GM19240 (cell line): ENCODE measurements around the gene LSAMP.
"Not testable (repeated sequence)": the region's sequence is repeated elsewhere in the genome, so short reads cannot be mapped to it uniquely, and the experiment has no call there.

ENCODE experiments used
- DNase-seq: peaks from one replicate; pipeline ENCODE4 v3.0.0; 2011; ENCODE audit warnings: low spot score; ENCODE audit not compliant: insufficient read length

The LSAMP gene

DNA sequence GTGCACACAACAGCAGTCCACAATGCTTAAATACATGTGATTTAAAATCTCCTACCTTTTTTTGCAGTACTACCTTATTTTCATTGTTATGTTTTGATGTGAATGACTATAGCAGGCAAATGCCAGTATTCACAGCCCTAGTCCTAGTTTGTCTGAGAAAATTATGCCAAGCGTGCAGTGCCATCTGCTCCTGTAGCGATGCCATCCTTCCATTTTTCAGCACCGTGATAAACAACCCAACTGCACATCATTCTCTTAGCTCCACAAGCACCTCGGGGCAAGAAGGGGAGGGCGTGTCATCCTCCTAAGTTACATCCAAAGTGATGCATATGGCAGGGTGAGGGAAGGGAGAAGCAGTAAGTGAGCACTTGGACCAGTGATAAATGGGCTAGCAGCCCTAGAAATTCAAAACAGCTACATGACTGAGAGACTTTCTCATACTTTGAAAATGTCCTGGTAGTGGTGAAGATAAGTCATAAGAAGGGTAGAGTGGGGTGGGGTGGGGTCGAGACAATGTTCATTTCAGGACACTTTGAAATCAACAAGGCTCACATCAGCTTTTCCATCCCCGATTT lies 198.8 kb downstream of the LSAMP start:
- no peak for DNase-seq

DNA sequence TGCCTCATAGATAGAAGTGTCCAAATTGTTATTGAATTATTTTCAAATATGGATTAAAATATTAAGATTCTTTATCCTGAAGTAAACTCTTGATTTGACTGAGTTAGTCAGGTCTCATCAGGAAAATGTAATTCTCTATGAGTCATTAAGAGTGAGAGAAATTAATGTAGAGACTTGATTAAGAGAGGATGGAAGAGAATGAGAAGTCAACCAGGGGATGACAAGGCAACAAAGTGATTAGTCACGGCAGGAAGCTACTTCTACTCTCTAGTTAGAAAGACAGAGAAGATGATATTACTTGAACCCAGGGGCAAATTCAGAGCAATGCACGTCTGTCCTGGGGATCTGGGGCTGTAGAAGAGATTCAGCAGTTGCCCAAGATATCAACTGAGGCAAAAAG lies 202.5 kb downstream of the LSAMP start:
- no peak for DNase-seq

DNA sequence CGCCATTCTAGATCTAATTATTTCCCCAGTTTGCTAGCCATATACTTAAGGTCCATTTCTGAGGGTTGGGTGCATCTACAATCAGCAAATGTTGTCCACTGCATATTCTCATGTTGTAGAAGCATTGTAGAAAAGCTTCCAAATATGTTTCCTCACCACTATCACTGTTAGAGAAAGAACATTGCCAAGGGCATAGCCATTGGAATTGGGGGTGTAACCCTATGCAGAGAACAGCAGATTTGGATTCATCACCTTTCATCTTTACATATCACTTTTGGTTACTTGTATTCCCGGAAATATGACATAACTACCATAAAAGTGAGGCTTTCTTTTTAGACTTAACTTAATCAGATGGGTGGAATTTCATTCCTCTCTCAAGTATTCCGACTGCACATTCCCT lies 203.6 kb downstream of the LSAMP start:
- no peak for DNase-seq

DNA sequence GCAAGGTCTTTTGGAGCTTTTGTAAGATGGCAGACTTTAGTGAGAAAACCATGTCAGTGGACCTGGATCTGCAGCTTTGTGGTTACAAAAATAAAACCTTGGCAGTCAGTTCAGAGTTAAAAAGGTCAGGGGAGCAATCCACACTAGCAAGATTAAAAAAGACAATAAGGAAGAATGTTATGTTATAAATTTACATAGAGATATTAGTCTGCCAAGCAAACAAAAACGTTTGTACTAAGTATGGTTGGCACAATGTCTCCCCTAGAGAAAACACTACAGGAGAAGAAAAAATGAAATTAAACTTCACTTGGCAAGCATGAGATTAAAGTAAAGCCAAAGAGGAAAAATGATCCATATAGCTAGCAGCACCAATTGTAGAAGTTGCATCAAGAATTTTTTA lies 205.0 kb downstream of the LSAMP start:
- no peak for DNase-seq

DNA sequence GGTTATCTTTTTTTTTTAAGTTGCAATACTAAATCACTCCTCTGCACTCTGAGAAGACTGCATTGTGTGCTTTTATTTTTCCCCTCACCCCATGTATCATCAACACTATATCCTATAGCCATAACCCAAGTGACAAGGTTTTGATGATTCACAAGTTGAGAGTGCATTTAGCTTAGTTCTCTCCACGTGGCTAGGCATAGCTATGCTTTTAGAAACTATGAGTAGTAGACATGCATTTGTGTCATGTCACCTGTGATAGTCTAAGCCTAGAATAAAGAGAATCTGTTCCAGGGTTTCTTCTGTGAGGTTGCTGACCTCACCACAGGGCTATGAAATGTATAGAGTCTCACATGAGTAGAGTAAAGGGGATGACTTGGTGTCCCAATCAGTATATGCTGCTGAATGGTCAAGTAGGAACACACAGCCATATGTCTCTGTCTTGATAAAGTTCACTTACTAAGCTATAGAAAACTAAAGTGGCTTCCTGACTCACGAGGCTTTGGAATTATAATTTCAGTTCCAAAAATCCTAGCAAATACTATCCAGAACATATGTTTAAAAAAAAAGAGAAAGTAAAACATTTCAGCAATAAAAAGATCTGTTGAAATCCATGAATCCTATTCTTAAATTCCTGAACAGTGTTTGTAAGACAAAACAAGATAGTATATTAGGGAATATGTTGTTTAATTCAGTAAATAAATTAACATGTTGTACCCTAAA lies 206.3 kb downstream of the LSAMP start:
- DNase-seq = no peak

DNA sequence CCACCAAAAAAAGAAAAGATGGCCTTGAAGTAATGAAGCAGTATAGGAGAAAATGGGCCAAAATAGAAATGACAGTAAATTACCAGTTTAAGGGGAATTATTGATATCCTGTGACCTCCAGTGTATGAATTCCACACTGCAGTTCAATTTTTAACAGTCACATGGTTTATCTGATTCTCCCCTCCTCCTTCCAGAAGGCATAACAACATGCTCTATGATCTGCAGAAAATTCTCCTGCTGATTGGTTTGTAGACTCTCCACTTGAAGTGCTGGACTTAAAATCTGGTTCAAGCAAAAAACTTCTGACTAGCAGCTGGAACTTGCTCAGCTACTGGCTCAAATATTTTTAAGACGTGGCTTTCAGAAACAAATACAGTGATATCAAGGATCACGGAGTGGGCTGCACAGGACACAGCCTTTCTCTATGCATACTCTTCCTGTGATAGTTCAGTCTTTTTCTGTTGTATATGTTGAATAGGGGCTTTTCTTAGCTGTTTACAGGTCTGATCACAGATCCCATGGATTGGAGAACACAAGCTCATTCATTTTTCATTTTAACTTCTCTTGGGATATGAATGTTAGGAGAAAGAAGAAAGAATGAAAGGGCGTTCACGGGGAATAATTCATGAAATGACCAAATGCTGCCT lies 211.5 kb downstream of the LSAMP start:
- no peak for DNase-seq

DNA sequence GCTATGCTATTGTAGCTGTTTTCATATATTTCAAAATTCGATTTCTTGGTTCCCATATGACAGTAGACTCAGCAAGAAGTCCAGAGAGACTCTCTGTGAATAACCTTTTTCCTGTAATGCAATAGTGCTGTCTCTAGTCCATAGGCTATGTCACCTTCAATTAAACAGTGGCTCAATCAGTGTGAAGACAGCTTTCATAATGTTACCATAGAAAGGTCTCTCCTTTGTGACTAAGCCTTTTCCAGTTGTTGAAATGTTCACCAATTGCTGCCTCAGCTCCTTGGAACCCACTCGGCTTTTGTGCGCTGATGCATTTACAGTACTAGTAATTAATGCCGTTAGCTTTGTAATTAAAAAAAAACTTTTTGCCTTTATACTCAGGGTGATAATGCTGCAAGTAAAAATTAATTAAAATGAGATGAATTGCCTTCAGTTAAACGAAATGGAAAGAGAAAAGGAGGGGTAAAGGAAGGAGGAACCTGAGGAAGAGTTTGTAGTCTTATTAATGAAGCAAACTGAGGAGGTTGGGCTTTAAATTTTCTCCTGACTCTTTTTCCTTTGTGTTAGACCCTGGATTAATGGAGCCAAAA lies 214.8 kb downstream of the LSAMP start:
- no peak for DNase-seq

DNA sequence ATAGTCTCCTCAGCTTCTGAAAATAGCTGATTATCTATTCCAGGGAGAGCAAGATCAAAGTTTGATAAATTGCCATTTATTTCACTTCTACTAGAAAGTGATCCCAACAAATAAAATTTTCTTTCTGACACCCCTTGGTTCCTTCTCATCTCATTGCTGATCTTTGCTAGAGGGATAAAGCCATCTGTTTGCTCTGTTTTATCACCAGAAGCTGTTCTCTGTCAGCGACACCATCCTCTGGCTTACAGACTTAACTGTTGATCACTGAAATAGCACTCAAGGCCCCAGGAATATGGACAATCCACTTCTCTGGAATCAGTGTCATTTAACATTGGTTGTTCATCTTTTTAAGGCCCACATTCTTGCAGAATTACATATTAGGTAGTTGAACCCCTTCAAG lies 219.0 kb downstream of the LSAMP start:
- DNase-seq = no peak

DNA sequence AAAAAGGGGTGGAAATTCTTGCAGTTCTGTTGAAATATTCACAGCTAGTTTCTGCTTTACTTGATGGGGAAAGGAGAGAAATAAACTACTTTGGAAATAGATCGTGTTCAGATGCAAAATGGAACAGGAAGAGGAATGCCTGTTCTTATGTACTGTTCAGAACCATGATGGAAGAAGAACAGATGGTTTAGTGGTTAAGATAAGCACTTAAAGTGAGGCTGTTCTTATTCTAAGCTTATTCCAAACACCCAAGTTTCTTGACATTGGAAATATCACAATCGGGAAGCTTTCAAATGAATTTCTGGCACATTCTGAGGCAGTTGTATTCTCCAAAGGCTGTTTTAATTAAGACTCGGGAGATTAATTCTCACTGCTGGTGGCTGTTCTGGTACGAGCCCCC lies 228.5 kb downstream of the LSAMP start:
- no peak for DNase-seq

DNA sequence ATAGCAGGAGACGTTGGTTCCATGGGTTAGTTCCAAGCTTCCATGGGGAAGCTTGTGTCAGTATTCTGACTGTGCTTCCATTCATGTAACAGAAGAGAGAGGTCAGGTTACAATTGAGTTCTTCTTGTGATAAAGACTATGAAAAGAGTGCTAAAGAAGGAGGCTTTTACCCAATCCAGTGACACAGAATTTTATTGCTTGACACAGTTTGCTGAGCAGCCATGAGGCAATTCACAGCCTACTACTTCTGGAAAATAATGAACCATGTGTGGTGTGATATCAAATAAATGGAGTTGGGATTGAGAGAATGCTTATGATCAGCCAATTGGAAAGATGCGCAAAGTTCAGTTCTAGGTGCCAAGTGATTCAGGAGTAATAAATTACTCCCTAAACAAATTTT lies 233.4 kb downstream of the LSAMP start:
- no peak for DNase-seq

DNA sequence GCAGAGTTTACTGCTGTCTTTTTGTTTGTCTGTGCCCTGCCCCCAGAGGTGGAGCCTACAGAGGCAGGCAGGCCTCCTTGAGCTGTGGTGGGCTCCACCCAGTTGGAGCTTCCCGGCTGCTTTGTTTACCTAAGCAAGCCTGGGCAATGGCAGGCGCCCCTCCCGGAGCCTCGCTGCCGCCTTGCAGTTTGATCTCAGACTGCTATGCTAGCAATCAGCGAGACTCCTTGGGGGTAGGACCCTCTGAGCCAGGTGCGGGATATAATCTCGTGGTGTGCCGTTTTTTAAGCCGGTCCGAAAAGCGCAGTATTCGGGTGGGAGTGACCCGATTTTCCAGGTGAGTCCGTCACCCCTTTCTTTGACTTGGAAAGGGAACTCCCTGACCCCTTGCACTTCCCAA lies 236.5 kb downstream of the LSAMP start:
- not testable (repeated sequence) for DNase-seq

DNA sequence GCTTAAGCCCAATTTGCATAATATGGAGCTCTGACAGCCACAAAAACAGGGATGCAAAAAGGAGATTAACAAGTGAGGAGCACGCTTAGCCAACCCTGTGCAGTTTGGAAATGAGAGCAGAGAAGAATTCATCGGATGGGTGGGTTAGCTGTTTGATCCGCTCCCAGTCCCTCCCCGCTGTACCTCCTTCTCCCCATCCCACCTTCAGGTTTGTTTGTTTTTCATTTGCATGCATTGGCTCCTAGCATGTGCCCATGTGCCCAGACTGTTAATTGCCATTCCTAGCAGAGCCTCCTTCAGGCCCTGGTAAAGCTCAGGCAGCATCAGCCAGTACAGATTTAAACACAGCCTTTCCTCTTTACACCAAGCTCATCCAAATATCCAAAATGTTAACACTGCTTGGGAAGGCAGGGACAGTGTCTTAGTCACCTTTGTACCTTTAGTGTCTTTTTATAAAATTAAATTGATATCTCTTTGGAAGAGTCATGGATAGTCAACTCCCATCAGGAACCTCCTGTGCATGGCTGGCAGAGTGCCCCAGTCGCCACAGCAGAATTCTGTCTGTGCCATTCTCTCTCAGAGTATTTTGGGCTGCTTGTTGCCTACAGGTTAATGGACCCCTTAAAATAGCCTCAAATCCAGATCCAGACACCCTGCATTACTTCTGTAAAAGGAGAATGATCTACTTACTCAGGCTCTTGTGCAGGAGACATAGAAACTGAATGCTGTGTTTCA lies 244.2 kb downstream of the LSAMP start:
- DNase-seq = no peak

DNA sequence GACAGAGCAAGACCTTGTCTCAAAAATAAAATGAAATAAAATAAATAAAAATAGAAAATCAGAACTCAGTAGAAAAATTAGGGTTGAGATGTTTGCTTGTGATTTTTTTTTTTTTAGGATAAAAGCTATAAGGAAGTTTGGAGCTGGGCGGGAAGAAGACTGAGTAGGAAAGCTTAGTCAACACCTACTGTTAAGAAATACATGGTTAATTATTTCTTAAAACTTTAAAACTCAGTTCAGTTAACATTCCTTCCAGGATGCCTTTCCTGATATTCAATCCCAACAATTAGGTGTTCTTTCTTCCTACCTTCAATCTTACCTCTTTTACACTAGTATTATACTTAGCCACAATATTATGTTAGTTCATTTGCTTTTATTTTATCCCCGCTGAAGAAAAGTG lies 246.2 kb downstream of the LSAMP start:
- DNase-seq = no peak

DNA sequence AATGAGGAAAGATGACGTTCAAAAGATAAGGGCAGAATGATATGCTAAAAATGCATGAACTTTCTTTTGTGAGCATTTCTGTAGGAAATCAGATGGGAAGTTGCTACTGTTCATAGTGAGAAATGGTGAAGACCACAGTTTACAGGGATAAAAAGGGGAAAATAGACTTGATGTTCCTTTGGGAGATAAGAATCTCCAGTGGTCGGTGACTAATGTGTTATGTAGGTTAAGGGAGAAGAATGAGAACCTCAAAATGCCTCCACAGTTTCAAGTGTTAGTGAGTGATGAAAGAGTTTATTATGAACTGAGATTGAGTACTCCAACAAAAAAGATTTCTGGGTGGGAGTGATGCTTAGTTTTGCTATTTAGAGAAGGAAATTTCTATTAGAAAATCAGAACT lies 247.2 kb downstream of the LSAMP start:
- no peak for DNase-seq

DNA sequence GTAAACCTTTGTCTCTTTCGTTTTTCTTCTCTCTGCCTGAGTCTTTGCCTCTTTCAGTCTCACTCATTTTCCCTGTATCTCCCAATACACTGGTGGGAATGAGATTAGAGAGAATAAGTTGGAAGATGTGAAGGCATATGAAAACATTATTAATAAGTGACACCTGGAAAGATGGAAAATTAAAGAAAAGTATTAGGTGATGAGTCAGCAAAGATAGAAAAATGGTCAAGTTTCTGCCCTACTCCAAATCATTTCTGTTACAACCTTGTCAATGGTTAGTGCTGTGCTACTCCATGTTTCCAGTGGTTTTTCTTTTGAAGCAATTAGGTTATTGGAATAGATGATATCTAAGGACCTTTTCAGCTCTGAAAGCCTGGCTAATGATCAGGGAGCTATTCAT lies 252.8 kb downstream of the LSAMP start:
- no peak for DNase-seq

DNA sequence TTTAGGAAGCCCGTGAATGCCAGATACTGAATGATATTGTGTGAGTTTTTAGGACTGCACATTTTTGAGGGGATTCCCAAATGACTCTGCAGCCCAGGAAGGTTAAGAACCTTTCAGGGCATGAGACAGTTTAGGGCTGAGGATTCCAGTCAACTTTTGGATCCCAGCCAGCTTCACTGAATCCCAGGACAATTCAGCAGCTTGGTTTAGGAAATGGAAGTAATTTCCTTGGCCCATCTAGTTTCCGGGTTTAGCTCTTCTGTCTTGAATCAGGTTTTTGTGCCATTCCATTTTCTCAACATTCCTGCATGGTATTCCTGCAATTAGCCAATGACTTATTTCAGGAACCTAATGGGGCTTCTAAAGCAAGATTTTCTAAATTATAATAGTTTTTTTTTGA lies 253.9 kb downstream of the LSAMP start:
- no peak for DNase-seq

DNA sequence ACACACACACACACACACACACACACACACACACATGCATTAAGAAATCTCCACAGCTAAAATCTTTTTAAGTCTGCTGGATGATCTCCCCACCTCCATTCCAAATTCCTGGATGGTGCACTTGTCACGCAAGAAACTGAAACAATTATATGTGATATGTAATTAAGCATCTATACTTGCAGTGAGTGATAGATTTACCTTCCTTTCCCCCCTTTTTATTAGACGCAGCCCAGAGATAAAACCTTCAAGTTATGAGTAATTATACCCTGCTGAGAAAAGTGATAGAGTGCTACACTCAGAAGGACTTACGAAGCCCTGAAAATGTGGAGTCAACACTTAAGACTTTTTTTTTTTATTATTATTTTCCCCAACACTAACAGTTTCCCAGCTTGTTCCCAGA lies 255.2 kb downstream of the LSAMP start:
- DNase-seq = no peak

DNA sequence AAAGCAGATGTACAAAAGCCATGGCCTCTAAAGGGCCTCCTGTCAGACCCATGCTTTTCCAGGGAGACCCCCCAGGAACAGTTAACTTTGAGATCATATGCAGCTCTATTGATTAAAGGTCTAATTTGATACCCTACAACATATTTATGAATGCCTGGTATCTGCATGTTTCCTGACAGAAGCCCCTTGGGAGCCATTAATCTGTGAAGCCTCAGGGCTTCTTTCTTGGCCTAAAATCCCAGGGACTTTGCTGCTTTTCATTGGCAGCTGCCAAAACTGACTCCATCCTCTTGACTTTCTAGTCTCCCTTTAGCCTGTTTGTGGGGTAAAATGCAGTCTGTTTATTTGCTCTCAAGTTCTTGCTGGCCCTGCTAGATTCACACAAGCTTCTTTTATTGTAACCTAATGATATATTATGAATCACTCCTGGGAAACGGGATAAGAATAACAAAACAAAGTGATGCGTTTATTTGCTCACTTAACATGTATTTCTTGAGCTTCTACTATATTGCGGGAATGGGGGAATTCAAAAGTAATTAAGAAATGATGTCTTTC lies 257.0 kb downstream of the LSAMP start:
- no peak for DNase-seq

DNA sequence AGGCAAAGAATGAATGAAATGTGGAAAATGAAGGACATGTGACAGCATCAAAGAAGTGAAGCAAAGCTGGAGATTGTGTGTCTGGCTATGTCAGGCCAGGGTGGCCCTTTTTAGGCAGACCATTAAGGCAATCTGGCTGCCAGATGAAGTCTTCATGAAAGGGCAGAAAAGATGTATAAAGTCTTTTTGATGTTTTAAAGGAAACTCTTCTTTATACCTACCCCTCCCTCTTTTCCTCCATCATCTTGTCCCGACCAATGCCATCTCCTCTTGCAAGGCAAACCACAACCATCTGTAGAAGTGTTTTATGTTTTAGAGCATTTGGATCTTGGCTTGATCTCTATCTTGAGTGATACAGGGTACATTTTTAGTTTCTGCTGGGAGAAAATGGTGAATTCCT lies 259.2 kb downstream of the LSAMP start:
- DNase-seq = no peak

DNA sequence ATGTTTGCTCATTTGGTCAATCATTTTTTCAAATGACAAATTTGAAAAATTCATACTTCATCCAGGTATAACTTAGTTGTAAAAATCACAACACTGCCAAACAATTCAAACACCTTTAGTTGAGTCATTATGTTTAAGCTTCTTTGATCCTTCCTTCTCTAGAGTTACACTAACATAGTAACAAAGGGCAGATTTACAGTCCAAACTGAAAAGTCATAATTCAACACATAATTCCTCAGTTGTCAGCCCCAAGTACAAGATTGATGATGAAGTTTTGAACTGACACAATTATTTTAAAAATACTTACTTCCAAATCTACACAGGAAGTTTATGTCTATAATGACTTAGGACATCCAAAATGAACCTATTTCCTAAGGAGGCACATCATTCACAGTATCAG lies 264.1 kb downstream of the LSAMP start:
- DNase-seq = no peak

DNA sequence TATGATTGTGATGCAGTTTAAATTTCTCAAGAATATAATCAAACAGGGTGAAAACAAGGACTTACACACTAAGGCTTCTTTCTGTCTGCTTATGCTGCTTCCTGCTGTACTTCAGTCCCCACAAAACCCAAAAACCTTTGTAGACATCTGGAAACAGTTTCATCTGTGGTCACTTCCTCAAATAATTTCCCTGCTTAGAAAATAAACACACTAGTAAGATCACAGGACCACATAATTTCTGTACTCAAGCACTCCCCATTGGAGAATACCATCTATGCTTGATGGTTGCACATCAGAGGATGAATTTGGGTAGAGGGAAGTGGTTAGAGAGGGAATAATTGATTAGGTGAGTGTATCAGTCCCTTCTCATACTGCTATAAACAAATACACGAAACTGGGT lies 266.2 kb downstream of the LSAMP start:
- no peak for DNase-seq
